HG02885 (cell line): Measurements from ENCODE around the gene FAM47B.

Experiments
- ATAC-seq: cut with Tn5 transposase; IDR thresholded peaks from one replicate; pipeline ENCODE4 v1.9.1; 2021; ENCODE audit warnings: mild to moderate bottlenecking; ENCODE audit not compliant: unreplicated experiment, poor library complexity

FAM47B gene

GRCh38 chrX:34942496-34942895 lies at the start of gene FAM47B:
TSS of gene FAM47B (plus strand) at chrX:34942796. CDS start at chrX:34942832, 36 bp downstream.
- no peak for ATAC-seq

GRCh38 chrX:34893741-34894140 lies 48.9 kb upstream of the FAM47B start:
- ATAC-seq: no peak

GRCh38 chrX:34900691-34901090 lies 41.9 kb upstream of the FAM47B start:
- no peak for ATAC-seq

GRCh38 chrX:34901761-34902160 lies 40.8 kb upstream of the FAM47B start:
- no peak for ATAC-seq

- ATAC-seq: no peak
Measured at GRCh38 chrX:34903316-34903715, 39.3 kb upstream of the FAM47B start.

GRCh38 chrX:34909151-34909550 lies 33.4 kb upstream of the FAM47B start:
- ATAC-seq: no peak

GRCh38 chrX:34915463-34916225 lies 27.0 kb upstream of the FAM47B start:
- no peak for ATAC-seq

- ATAC-seq: no peak
Measured at GRCh38 chrX:34917146-34917545, 25.4 kb upstream of the FAM47B start.

GRCh38 chrX:34918091-34918736 lies 24.4 kb upstream of the FAM47B start:
- ATAC-seq: no peak

GRCh38 chrX:34918856-34919255 lies 23.7 kb upstream of the FAM47B start:
- ATAC-seq: no peak

- no peak for ATAC-seq
Measured at GRCh38 chrX:34927866-34928265, 14.7 kb upstream of the FAM47B start.

GRCh38 chrX:34943235-34943634 lies 639 bp downstream of the FAM47B start:
- ATAC-seq: no peak

- no peak for ATAC-seq
Measured at GRCh38 chrX:34956916-34957315, 14.3 kb downstream of the FAM47B start.

- ATAC-seq: no peak
Measured at GRCh38 chrX:34961662-34962061, 19.1 kb downstream of the FAM47B start.

- no peak for ATAC-seq
Measured at GRCh38 chrX:34972206-34972605, 29.6 kb downstream of the FAM47B start.

GRCh38 chrX:34978171-34978570 lies 35.6 kb downstream of the FAM47B start:
- no peak for ATAC-seq

GRCh38 chrX:34987646-34988045 lies 45.0 kb downstream of the FAM47B start:
- ATAC-seq: no peak
